Astrocyte of the cerebellum (primary cell): ENCODE data around the gene TRIM54.

Source experiments
- DNase-seq: peaks from one replicate; pipeline ENCODE4 v3.0.0-alpha.2; 2011; ENCODE audit warnings: low read depth
- H3K4me3 ChIP-seq: 2 replicates; pipeline ENCODE4 v1.5.1; 2011; ENCODE audit warnings: mild to moderate bottlenecking, low read depth, low read length, moderate library complexity
- CTCF ChIP-seq: IDR thresholded peaks from 2 replicates; pipeline ENCODE4 v1.5.1; 2012; ENCODE audit warnings: low read length, low read depth, moderate library complexity, mild to moderate bottlenecking; ENCODE audit errors: missing control alignments
- in situ Hi-C: cut with HindIII; loops from 2 replicates; pipeline ENCODE4 v1.10.0; 2017; ENCODE audit warnings: low sequenced_read_pairs

The TRIM54 gene

GRCh38 chr2:27320958-27321543, 38.8 kb downstream of the TRIM54 start:
- peak; percentile 73 for TF ChIP-seq CTCF
- DNase-seq = peak; percentile 98
- no peak overlapping the region for H3K4me3 ChIP-seq
- in situ Hi-C loops = no loop called here

GRCh38 chr2:27322301-27322765, 40.1 kb downstream of the TRIM54 start:
- DNase-seq = no peak
- in situ Hi-C loops = no loop called here
- H3K4me3 ChIP-seq = peak overlapping the region; percentile 85
- TF ChIP-seq CTCF = no peak

- no peak for TF ChIP-seq CTCF
- peak within 1 kb of the TSS; percentile 85 for H3K4me3 ChIP-seq
- peak; percentile 76 for DNase-seq
- in situ Hi-C loops = no loop called here
Observed at GRCh38 chr2:27322766-27323595, 40.8 kb downstream of the TRIM54 start, which contains the start of gene MPV17. Gene MPV17, minus strand, starts transcription at chr2:27323097. Its CDS starts 580 bp downstream, at chr2:27322517.

- in situ Hi-C loops = no loop called here
- TF ChIP-seq CTCF = no peak
- H3K4me3 ChIP-seq = peak overlapping the region; percentile 85
- no peak for DNase-seq
Observed at GRCh38 chr2:27323596-27324285, 41.5 kb downstream of the TRIM54 start.

GRCh38 chr2:27324720-27325119, 42.5 kb downstream of the TRIM54 start:
- in situ Hi-C loops = no loop called here
- H3K4me3 ChIP-seq = no peak overlapping the region
- no peak for TF ChIP-seq CTCF
- DNase-seq = no peak

- H3K4me3 ChIP-seq = no peak overlapping the region
- DNase-seq = no peak
- in situ Hi-C loops = no loop called here
- no peak for TF ChIP-seq CTCF
Observed at GRCh38 chr2:27335311-27335710, 53.1 kb downstream of the TRIM54 start.
